Neural progenitor cell (in vitro differentiated cells): ENCODE results near the gene BCL2L12. TPM values are rescaled to one million over a fixed set of nuclear protein-coding genes. Genes with fewer than 3 reads are reported as not detected.

Experiments used
- DNase-seq: peaks from one replicate; pipeline ENCODE4 v3.0.0-alpha.2; 2016; ENCODE audit warnings: low spot score
- H2AFZ ChIP-seq: fragments of 200-600 bp; sonication (generic); replicated peaks from 2 replicates; pipeline ENCODE4 v1.6.1; 2016; ENCODE audit warnings: antibody characterized with exemption
- H3F3A ChIP-seq: fragments of 200-600 bp; sonication (generic); 2 replicates; pipeline ENCODE4 v1.6.1; 2016; ENCODE audit warnings: antibody characterized with exemption, low read depth
- H3K27ac ChIP-seq: fragments of 200-600 bp; sonication (generic); 2 replicates; pipeline ENCODE4 v1.5.1; 2016; ENCODE audit warnings: mild to moderate bottlenecking
- H3K27me3 ChIP-seq: fragments of 200-600 bp; sonication (generic); 2 replicates; pipeline ENCODE4 v1.6.1; 2016; ENCODE audit warnings: mild to moderate bottlenecking, moderate library complexity
- H3K36me3 ChIP-seq: fragments of 200-600 bp; sonication (generic); 2 replicates; pipeline ENCODE4 v1.5.1; 2016
- H3K4me1 ChIP-seq: fragments of 200-600 bp; sonication (generic); 2 replicates; pipeline ENCODE4 v1.6.1; 2016; ENCODE audit warnings: mixed run types
- H3K4me2 ChIP-seq: fragments of 200-600 bp; sonication (generic); 2 replicates; pipeline ENCODE4 v1.6.1; 2016
- H3K4me3 ChIP-seq: fragments of 200-600 bp; sonication (generic); 2 replicates; pipeline ENCODE4 v1.5.1; 2016
- H3K79me2 ChIP-seq: fragments of 200-600 bp; sonication (generic); 2 replicates; pipeline ENCODE4 v1.6.1; 2016; ENCODE audit warnings: low read depth
- H3K9ac ChIP-seq: fragments of 200-600 bp; sonication (generic); 2 replicates; pipeline ENCODE4 v1.6.1; 2016
- H3K9me3 ChIP-seq: fragments of 200-600 bp; sonication (generic); 2 replicates; pipeline ENCODE4 v1.5.1; 2016; ENCODE audit warnings: low read depth
- H4K20me1 ChIP-seq: fragments of 200-600 bp; sonication (generic); 2 replicates; pipeline ENCODE4 v1.6.1; 2016; ENCODE audit warnings: low read depth
- H3K27ac Mint-ChIP-seq: 3 replicates; pipeline ENCODE4 v1.8.0; 2021; ENCODE audit warnings: mixed read lengths
- H3K27me3 Mint-ChIP-seq: 2 replicates; pipeline ENCODE4 v1.8.0; 2022; ENCODE audit warnings: low read depth, mild to moderate bottlenecking, inconsistent platforms, moderate library complexity, mixed read lengths; ENCODE audit not compliant: insufficient read depth
- H3K36me3 Mint-ChIP-seq: 3 replicates; pipeline ENCODE4 v1.8.0; 2021; ENCODE audit warnings: mixed read lengths
- H3K4me1 Mint-ChIP-seq: 3 replicates; pipeline ENCODE4 v1.8.0; 2021; ENCODE audit warnings: mixed read lengths
- H3K4me3 Mint-ChIP-seq: 3 replicates; pipeline ENCODE4 v1.8.0; 2021; ENCODE audit warnings: mild to moderate bottlenecking, moderate library complexity, mixed read lengths
- H3K9me3 Mint-ChIP-seq: 3 replicates; pipeline ENCODE4 v1.8.0; 2020; ENCODE audit warnings: mixed read lengths
- CTCF ChIP-seq: fragments of 200-600 bp; sonication (generic); IDR thresholded peaks from 2 replicates; pipeline ENCODE4 v1.5.1; 2017; ENCODE audit warnings: antibody characterized with exemption, mild to moderate bottlenecking
- EZH2 ChIP-seq: fragments of 200-600 bp; sonication (generic); IDR thresholded peaks from 2 replicates; pipeline ENCODE4 v1.6.1; 2017; ENCODE audit warnings: antibody characterized with exemption, mild to moderate bottlenecking, moderate library complexity
- EZH2phosphoT487 ChIP-seq: fragments of 200-600 bp; sonication (generic); IDR thresholded peaks from 2 replicates; pipeline ENCODE4 v1.6.1; 2017; ENCODE audit warnings: antibody characterized with exemption
- total RNA-seq: library from RNA; depleted of rRNA; stranded (reverse); fragments of >200 nt; gene quantifications from 2 replicates; pipeline ENCODE4 v1.2.3, GENCODE V29; 2015; ENCODE audit warnings: low replicate concordance

BCL2L12 gene
- total RNA-seq, 1 donor from 2014 or later: 6.1 TPM

GRCh38 chr19:49684983-49685553, 19.3 kb downstream of the BCL2L12 start:
- Histone ChIP-seq H3K4me3 (no peak overlapping the region), H3K4me1 (peaks cover 22% of the 10 kb centered on the region), H3K36me3 (peaks cover 5% of the 10 kb centered on the region), H3F3A (peaks cover 78% of the 10 kb centered on the region), H3K27me3 (no peaks in the 10 kb centered on the region), H3K27ac (no peak overlapping the region), H3K9me3 (no peaks in the 10 kb centered on the region), H3K79me2 (peaks cover 53% of the 10 kb centered on the region), H3K9ac (no peak overlapping the region), H4K20me1 (peaks cover 92% of the 10 kb centered on the region), H3K4me2 (no peak overlapping the region), H2AFZ (no peak overlapping the region)
- DNase-seq: no peak
- peak overlapping the region; percentile 19 for H3K4me3 Mint-ChIP-seq
- TF ChIP-seq CTCF (no peak), EZH2phosphoT487 (no peak), EZH2 (no peak)
- H3K9me3 Mint-ChIP-seq: no peaks in the 10 kb centered on the region
- H3K27me3 Mint-ChIP-seq: peaks cover 8% of the 10 kb centered on the region
- H3K27ac Mint-ChIP-seq: no peak overlapping the region
- peaks cover 32% of the 10 kb centered on the region for H3K4me1 Mint-ChIP-seq
- peaks cover 20% of the 10 kb centered on the region for H3K36me3 Mint-ChIP-seq

- Histone ChIP-seq H3K9me3 (no peaks in the 10 kb centered on the region), H3K4me2 (no peak overlapping the region), H3K4me1 (peaks cover 18% of the 10 kb centered on the region), H3F3A (peaks cover 81% of the 10 kb centered on the region), H4K20me1 (peaks cover 86% of the 10 kb centered on the region), H3K36me3 (peaks cover 5% of the 10 kb centered on the region), H3K4me3 (no peak overlapping the region), H2AFZ (no peak overlapping the region), H3K27me3 (no peaks in the 10 kb centered on the region), H3K9ac (no peak overlapping the region), H3K79me2 (peaks cover 50% of the 10 kb centered on the region), H3K27ac (no peak overlapping the region)
- Mint-ChIP-seq H3K4me3 (peak overlapping the region; percentile 43), H3K27me3 (peaks cover 8% of the 10 kb centered on the region), H3K27ac (no peak overlapping the region), H3K9me3 (no peaks in the 10 kb centered on the region), H3K4me1 (peaks cover 30% of the 10 kb centered on the region), H3K36me3 (peaks cover 21% of the 10 kb centered on the region)
- no peak for TF ChIP-seq EZH2phosphoT487
- no peak for TF ChIP-seq CTCF
- no peak for TF ChIP-seq EZH2
- no peak for DNase-seq
Observed at GRCh38 chr19:49685845-49686332, 20.2 kb downstream of the BCL2L12 start.

GRCh38 chr19:49686503-49687088, 20.9 kb downstream of the BCL2L12 start:
- H3K4me1 ChIP-seq: peaks cover 14% of the 10 kb centered on the region
- peaks cover 18% of the 10 kb centered on the region for H3K36me3 Mint-ChIP-seq
- no peak overlapping the region for H3K4me3 ChIP-seq
- peaks cover 82% of the 10 kb centered on the region for H3F3A ChIP-seq
- TF ChIP-seq EZH2 (no peak), EZH2phosphoT487 (no peak), CTCF (no peak)
- H3K9me3 Mint-ChIP-seq: no peaks in the 10 kb centered on the region
- H3K4me3 Mint-ChIP-seq: no peak overlapping the region
- H3K27ac Mint-ChIP-seq: no peak overlapping the region
- DNase-seq: no peak
- H3K36me3 ChIP-seq: no peaks in the 10 kb centered on the region
- peaks cover 49% of the 10 kb centered on the region for H3K79me2 ChIP-seq
- no peaks in the 10 kb centered on the region for H3K27me3 ChIP-seq
- no peaks in the 10 kb centered on the region for H3K9me3 ChIP-seq
- H3K9ac ChIP-seq: no peak overlapping the region
- H3K4me2 ChIP-seq: no peak overlapping the region
- peaks cover 10% of the 10 kb centered on the region for H3K27me3 Mint-ChIP-seq
- H3K27ac ChIP-seq: no peak overlapping the region
- H2AFZ ChIP-seq: no peak overlapping the region
- peaks cover 29% of the 10 kb centered on the region for H3K4me1 Mint-ChIP-seq
- H4K20me1 ChIP-seq: peaks cover 79% of the 10 kb centered on the region
